Lower leg skin (tissue), 4 donors: ENCODE measurements around the gene TRIM41. TPM values are rescaled to one million over a fixed set of nuclear protein-coding genes. Genes with fewer than 3 reads are reported as not detected.
A peak's percentile ranks its signal among the peaks of the same experiment; 100 is the strongest.
"Not testable (repeated sequence)": the region's sequence is repeated elsewhere in the genome, so short reads cannot be mapped to it uniquely, and the experiment has no call there.

Experiments used
- DNase-seq, 2 donors: peaks; one replicate each; pipeline ENCODE4 v3.0.0-alpha.2; 2019; ENCODE audit warnings: low spot score in 2 of 2
- H3K4me3 ChIP-seq: fragments of 200-600 bp; sonication (generic); 2 replicates; pipeline ENCODE4 v1.5.1; 2017; ENCODE audit warnings: mild to moderate bottlenecking, low read depth; ENCODE audit not compliant: poor library complexity, severe bottlenecking
- CTCF ChIP-seq, 3 donors: fragments of 450-650 bp; IDR thresholded peaks; one replicate each; pipeline ENCODE4 v1.5.1; 2016; ENCODE audit warnings: antibody characterized with exemption in 3 of 3, mild to moderate bottlenecking in 3 of 3, moderate library complexity in 2 of 3
- POLR2A ChIP-seq, 2 donors: fragments of 450-650 bp; IDR thresholded peaks; one replicate each; pipeline ENCODE4 v1.6.1; 2016 to 2017; ENCODE audit warnings: antibody characterized with exemption in 2 of 2, mild to moderate bottlenecking in 1 of 2, moderate library complexity in 1 of 2
- WGBS, 2 donors: methylation state at CpG; one replicate each; pipeline ENCODE4 v1.1.5; 2018; 5-methylcytosine and 5-hydroxymethylcytosine counted together
- intact Hi-C: fragments of 100-400 bp; cut with DNase I; formaldehyde crosslinking; loops from one replicate; pipeline ENCODE4 v1.15.0; 2023; ENCODE audit warnings: low total_unique reads
- total RNA-seq, 4 donors: library from RNA; depleted of rRNA; stranded (reverse); fragments of >200 nt; gene quantifications; one replicate each; pipeline ENCODE4 v1.1.0, GENCODE V29; 2016

The TRIM41 gene
- total RNA-seq, 4 donors from 2014 or later, result 14.7 to 19.8 (median 18.0) TPM

DNA sequence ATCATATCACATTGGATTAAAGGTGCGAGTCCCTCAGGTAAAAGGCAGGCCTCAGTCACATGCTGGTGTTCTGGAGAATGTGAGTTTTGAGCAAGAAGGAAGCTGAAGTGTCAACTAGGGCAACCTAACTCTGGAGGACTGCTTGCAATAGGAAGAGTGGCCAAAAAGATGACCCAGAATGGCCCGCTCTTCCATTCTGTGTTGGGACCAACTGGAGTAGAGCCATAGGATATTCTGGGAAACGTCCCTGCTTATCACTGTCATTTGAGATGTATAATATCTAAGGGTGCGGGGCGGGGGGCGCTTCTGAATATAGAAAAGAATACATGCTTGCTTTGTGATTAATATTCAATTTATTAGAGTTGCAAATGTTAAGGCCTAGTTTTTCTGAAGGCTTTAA, 11.0 kb upstream of the TRIM41 start:
- no peak for TF ChIP-seq CTCF (IDR thresholded peaks at IDR 0.05)
- TF ChIP-seq POLR2A (IDR thresholded peaks at IDR 0.05), result no peak
- intact Hi-C loops, result no loop called here
- 93 to 96% methylated on average over 6 of the region's 6 CpGs for WGBS, 2 donors
- DNase-seq, result no peak
- no peak overlapping the region for H3K4me3 ChIP-seq

DNA sequence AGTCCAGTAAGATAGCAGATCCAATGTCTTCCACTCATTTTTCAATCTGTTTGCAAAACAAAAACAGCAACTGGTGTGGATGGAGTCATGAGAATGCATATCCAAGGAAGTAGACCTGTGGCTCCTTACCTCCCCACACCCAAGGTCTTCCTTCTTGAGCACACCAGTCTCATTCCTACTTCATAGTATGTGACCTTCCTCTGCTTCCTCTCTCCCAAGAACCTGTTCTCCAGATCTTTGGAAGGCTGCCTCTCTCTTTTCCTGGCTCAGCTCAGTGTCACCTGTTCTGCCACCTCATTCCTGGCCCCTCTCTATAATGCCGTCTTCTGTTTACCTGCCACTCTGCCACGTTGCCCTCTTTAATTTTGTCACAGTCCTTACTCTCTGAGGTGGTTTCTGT, 10.1 kb upstream of the TRIM41 start:
- intact Hi-C loops, result no loop called here
- DNase-seq, result no peak
- 72 to 81% methylated on average over 2 of the region's 2 CpGs for WGBS, 2 donors
- H3K4me3 ChIP-seq, result no peak overlapping the region
- TF ChIP-seq POLR2A (IDR thresholded peaks at IDR 0.05) (no peak), CTCF (IDR thresholded peaks at IDR 0.05) (no peak)

- WGBS, 2 donors, result 79 to 88% methylated on average over 10 of the region's 10 CpGs
- intact Hi-C loops, result not testable (repeated sequence)
These were observed 8.8 kb upstream of the TRIM41 start for GRCh38 chr5:181214249-181214648.

DNA sequence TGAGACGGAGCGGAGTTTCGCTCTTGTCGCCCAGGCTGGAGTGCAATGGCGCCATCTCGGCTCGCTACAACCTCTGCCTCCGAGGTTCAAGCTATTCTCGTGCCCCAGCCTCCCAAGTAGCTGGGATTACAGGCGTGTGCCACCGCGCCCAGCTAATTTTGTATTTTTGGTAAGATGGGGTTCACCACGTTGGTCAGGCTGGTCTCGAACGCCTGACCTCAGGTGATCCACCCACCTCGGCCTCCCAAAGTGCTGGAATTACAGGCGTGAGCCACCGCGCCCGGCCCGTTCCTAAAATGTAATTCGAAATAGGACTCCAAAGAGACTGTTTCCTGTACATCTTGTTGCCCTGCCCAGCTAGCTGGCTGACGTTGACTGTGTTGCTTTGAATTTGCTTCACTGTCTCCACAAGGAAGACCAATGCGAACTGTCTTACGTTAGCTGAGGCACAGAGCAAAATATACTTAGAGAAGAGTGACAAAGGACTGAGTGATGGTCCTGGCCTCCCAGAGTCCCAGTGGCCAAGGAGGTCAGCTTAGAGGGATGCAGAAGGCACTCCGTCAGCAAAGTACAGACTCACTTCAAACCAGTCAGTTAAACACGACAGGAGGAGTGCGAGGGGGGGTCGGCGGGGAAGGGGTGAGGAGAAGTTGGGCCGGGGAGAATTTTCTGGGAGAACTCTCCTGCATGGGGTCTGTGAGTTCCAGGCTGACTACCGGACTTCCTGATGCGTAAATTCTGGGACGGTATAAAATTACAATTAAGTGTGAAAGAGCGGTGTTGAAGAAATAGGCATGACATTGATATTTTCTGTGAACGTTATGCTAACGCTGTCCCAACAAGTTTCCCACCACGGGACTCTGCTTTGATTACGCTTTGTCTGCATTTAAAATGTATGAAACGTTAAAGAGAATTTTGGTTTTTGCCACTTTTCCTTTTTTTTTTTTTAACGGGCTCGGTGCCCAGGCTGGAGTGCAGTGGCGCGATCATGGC, 6.8 kb upstream of the TRIM41 start:
- WGBS, 2 donors, result 27 to 30% methylated on average over 43 to 44 of the region's 44 CpGs
- H3K4me3 ChIP-seq, result no peak overlapping the region
- no peak for DNase-seq
- intact Hi-C loops, result no loop called here
- TF ChIP-seq POLR2A (IDR thresholded peaks at IDR 0.05) (no peak), CTCF (IDR thresholded peaks at IDR 0.05) (no peak)

More at GRCh38 chr5:181214249-181214648, 8.8 kb upstream of the TRIM41 start:
- not testable (repeated sequence) for H3K4me3 ChIP-seq, DNase-seq

DNA sequence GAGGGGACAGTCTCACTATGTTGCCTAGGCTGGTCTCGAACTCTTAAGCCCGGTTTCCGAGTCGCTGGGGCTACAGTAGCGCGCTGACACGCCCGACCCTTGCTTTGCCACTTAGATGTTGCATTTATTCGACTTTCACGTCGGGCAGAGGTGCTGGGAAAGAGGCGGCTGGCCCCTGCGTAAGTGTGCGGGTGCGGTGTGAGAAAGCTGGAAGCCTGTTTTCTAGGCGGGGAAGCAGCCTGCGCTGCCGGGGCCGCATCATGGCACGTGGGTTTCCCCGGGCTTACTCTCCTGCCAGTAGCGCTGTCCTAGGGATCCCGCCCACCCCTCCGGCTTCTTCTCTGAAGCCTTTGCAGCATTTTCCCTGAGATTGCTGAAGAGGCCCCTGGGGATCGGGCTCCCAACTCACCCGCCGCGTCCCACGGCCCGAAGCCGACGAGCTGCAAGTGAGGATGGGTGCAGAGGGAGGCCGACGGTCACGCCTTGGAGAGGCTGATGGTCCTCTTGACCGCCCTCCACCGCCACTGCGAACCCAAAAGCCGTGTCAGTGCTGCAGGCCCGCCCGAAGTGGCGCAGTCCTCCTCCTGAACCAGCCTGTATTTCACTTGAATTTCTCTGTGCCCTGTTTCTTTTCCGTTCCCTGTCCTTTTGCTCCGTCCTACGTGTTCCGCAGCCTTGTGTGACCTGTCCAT, 5.8 kb upstream of the TRIM41 start:
- peak in 1 of 2 donors; percentile 93 for DNase-seq
- intact Hi-C loops, result no loop called here
- peak overlapping the region; percentile 14 for H3K4me3 ChIP-seq
- TF ChIP-seq CTCF (IDR thresholded peaks at IDR 0.05) (no peak), POLR2A (IDR thresholded peaks at IDR 0.05) (no peak)
- WGBS, 2 donors, result 0 to 1% methylated on average over 33 to 38 of the region's 46 CpGs

- H3K4me3 ChIP-seq, result no peak overlapping the region
- intact Hi-C loops, result no loop called here
- 1 to 2% methylated on average over 13 of the region's 13 CpGs for WGBS, 2 donors
- TF ChIP-seq CTCF (IDR thresholded peaks at IDR 0.05) (no peak), POLR2A (IDR thresholded peaks at IDR 0.05) (no peak)
- DNase-seq, result peak in 1 of 2 donors; percentile 90
These were observed 5.3 kb upstream of the TRIM41 start for GRCh38 chr5:181217803-181218062.
